Measurements from ENCODE around the gene ACAN. TPM values are rescaled to one million over a fixed set of nuclear protein-coding genes. Genes with fewer than 3 reads are reported as not detected.

The ACAN gene
- polyA plus RNA-seq, 3 donors, result not detected

- Mint-ChIP-seq H3K27me3 (ENCODE audit: low read depth in 3 of 3) (peaks cover 13 to 16% (median 14%) of the 10 kb centered on the region in 3 donors), H3K4me1 (no peaks in the 10 kb centered on the region), H3K4me3 (no peak overlapping the region), H3K27ac (no peak overlapping the region), H3K9me3 (peaks cover 1 to 11% (median 5%) of the 10 kb centered on the region in 7 donors), H3K36me3 (no peaks in the 10 kb centered on the region)
- Histone ChIP-seq H3K36me3 (replicated peaks in 1 of 2; ENCODE audit: control insufficient read depth in 1 of 2, insufficient read depth in 2 of 2, low read length in 2 of 2) (no peaks in the 10 kb centered on the region), H3K27me3 (ENCODE audit: control insufficient read depth in 2 of 2, insufficient read depth in 2 of 2, low read length in 2 of 2) (peaks cover 6 to 15% of the 10 kb centered on the region in 2 donors), H3K4me1 (ENCODE audit: control insufficient read depth in 1 of 2, insufficient read depth in 2 of 2, low read length in 2 of 2) (no peaks in the 10 kb centered on the region), H3K27ac (ENCODE audit: low read depth in 1 of 2, low read length in 2 of 2) (no peak overlapping the region), H3K4me3 (replicated peaks in 1 of 3; ENCODE audit: low read depth in 2 of 3, low read length in 3 of 3) (no peak overlapping the region), H4K20me1 (ENCODE audit: insufficient read depth, low read length) (no peaks in the 10 kb centered on the region), H3K4me2 (replicated peaks; ENCODE audit: extremely low read depth, low read length, poor library complexity, severe bottlenecking) (no peak overlapping the region), H3K79me2 (ENCODE audit: insufficient read depth, low read length) (no peaks in the 10 kb centered on the region), H2AFZ (ENCODE audit: insufficient read depth, low read depth, low read length, poor library complexity, severe bottlenecking) (no peak overlapping the region), H3K9me3 (replicated peaks in 1 of 2; ENCODE audit: control insufficient read depth in 1 of 2, insufficient read depth in 1 of 2, low read length in 2 of 2) (peaks cover 3 to 6% of the 10 kb centered on the region in 2 donors), H3K9ac (ENCODE audit: insufficient read depth, low read length, poor library complexity, severe bottlenecking) (no peak overlapping the region)
- TF ChIP-seq CTCF (IDR thresholded peaks at IDR 0.05), result no peak
- no peak for DNase-seq
- WGBS (ENCODE audit: insufficient coverage), result no CpG with 5 or more reads among the region's 1 CpG
- intact Hi-C loops (cut with micrococcal nuclease), result no loop called here
These were observed 38.8 kb upstream of the ACAN start for GRCh38 chr15:88764448-88764847.

DNA sequence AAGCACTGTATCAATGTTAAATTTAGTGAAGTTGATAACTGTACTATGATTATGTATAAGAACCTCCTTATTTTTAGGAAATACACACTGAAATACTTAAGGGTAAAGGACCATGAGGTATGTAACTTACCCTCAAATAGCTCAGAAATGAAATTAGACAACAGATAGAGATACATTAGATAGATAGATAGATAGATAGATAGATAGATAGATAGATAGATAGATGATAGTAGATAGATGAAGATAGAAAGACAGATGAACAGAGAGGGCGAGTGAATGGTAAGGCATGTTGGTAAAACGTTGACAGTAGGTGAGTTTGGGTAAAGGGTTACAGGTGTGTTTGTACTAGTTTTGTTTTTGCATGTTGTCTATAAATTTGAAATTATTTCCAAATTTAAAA lies 38.0 kb upstream of the ACAN start:
- Histone ChIP-seq H3K79me2 (ENCODE audit: insufficient read depth, low read length) (no peaks in the 10 kb centered on the region), H4K20me1 (ENCODE audit: insufficient read depth, low read length) (no peaks in the 10 kb centered on the region), H3K4me3 (replicated peaks in 1 of 3; ENCODE audit: low read depth in 2 of 3, low read length in 3 of 3) (no peak overlapping the region), H3K27me3 (ENCODE audit: control insufficient read depth in 2 of 2, insufficient read depth in 2 of 2, low read length in 2 of 2) (peaks cover 12 to 22% of the 10 kb centered on the region in 2 donors), H3K4me1 (ENCODE audit: control insufficient read depth in 1 of 2, insufficient read depth in 2 of 2, low read length in 2 of 2) (no peaks in the 10 kb centered on the region), H3K27ac (ENCODE audit: low read depth in 1 of 2, low read length in 2 of 2) (no peak overlapping the region), H3K36me3 (replicated peaks in 1 of 2; ENCODE audit: control insufficient read depth in 1 of 2, insufficient read depth in 2 of 2, low read length in 2 of 2) (no peaks in the 10 kb centered on the region), H3K9me3 (replicated peaks in 1 of 2; ENCODE audit: control insufficient read depth in 1 of 2, insufficient read depth in 1 of 2, low read length in 2 of 2) (peaks cover 9 to 14% of the 10 kb centered on the region in 2 donors), H2AFZ (ENCODE audit: insufficient read depth, low read depth, low read length, poor library complexity, severe bottlenecking) (no peak overlapping the region), H3K9ac (ENCODE audit: insufficient read depth, low read length, poor library complexity, severe bottlenecking) (no peak overlapping the region), H3K4me2 (replicated peaks; ENCODE audit: extremely low read depth, low read length, poor library complexity, severe bottlenecking) (no peak overlapping the region)
- Mint-ChIP-seq H3K9me3 (peaks cover 3 to 19% (median 11%) of the 10 kb centered on the region in 7 donors), H3K36me3 (no peaks in the 10 kb centered on the region), H3K4me1 (no peaks in the 10 kb centered on the region), H3K27me3 (ENCODE audit: low read depth in 3 of 3) (peaks cover 19 to 24% (median 22%) of the 10 kb centered on the region in 3 donors), H3K4me3 (no peak overlapping the region), H3K27ac (no peak overlapping the region)
- no peak for TF ChIP-seq CTCF (IDR thresholded peaks at IDR 0.05)
- intact Hi-C loops (cut with micrococcal nuclease), result no loop called here
- no peak for DNase-seq
- WGBS (ENCODE audit: insufficient coverage), result no CpG with 5 or more reads among the region's 2 CpGs

All from CD14-positive monocyte (primary cell).